Esophagus squamous epithelium (tissue), 4 donors: ENCODE data around the gene MOCOS.

Experiments
- CTCF ChIP-seq, 6 experiments: fragments of 450-650 bp in 4 of 6; fragments of 200-600 bp in 2 of 6; sonication (generic) in 2 of 6; IDR thresholded peaks; one replicate each; pipeline ENCODE4 v1.5.1; 2016 to 2019; ENCODE audit warnings: antibody characterized with exemption in 6 of 6, mild to moderate bottlenecking in 4 of 6, moderate library complexity in 4 of 6
- POLR2A ChIP-seq, 4 donors: fragments of 450-650 bp; IDR thresholded peaks; one replicate each; pipeline ENCODE4 v1.6.1; 2017; ENCODE audit warnings: antibody characterized with exemption in 4 of 4, mild to moderate bottlenecking in 4 of 4, moderate library complexity in 3 of 4

DNA sequence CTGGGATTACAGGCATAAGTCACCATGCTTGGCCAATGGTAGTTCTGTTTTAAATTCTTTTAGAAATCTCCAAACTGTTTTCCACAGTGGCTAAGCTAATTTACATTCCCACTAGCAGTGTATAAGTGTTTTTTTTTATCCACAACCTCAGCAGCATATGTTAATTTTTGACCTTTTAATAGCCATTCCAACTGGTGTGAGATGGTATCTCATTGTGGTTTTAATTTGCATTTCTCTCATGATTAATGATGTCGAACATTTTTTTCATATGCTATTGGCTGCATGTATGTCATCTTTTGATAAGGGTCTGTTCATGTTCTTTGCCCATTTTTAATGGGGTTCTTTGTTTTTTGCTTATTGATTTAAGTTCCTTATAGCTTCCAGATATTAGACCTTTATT lies 20.0 kb downstream of the MOCOS start:
- TF ChIP-seq CTCF (IDR thresholded peaks at IDR 0.05) (no peak), POLR2A (IDR thresholded peaks at IDR 0.05) (no peak)
